Vagina (tissue), 2 donors: Measurements from ENCODE around the gene ARID1A. TPM values are rescaled to one million over a fixed set of nuclear protein-coding genes. Genes with fewer than 3 reads are reported as not detected.

Experiments used
- DNase-seq, 2 donors: peaks; one replicate each; pipeline ENCODE4 v3.0.0-alpha.2; 2017; ENCODE audit errors: extremely low spot score in 2 of 2
- H3K27ac ChIP-seq: fragments of 200-600 bp; sonication (generic); one replicate; pipeline ENCODE4 v1.5.1; 2019
- H3K27me3 ChIP-seq: fragments of 200-600 bp; sonication (generic); one replicate; pipeline ENCODE4 v1.5.1; 2019
- H3K36me3 ChIP-seq, 2 donors: fragments of 200-600 bp; sonication (generic); one replicate each; pipeline ENCODE4 v1.5.1; 2017 to 2019
- H3K4me1 ChIP-seq: fragments of 200-600 bp; sonication (generic); one replicate; pipeline ENCODE4 v1.5.1; 2019
- H3K4me3 ChIP-seq, 2 donors: fragments of 200-600 bp; sonication (generic); 1 replicate in 1 of 2; 2 replicates in 1 of 2; pipeline ENCODE4 v1.5.1; 2016 to 2019
- H3K9me3 ChIP-seq: fragments of 200-600 bp; sonication (generic); one replicate; pipeline ENCODE4 v1.5.1; 2019
- POLR2A ChIP-seq, 2 donors: fragments of 450-650 bp; IDR thresholded peaks; one replicate each; pipeline ENCODE4 v1.6.1; 2017; ENCODE audit warnings: antibody characterized with exemption in 2 of 2, mild to moderate bottlenecking in 2 of 2, moderate library complexity in 2 of 2
- POLR2AphosphoS5 ChIP-seq, 2 donors: sonication (generic); formaldehyde crosslinking; IDR thresholded peaks; one replicate each; pipeline ENCODE4 v1.9.0; 2017; ENCODE audit warnings: antibody characterized with exemption in 2 of 2, mild to moderate bottlenecking in 2 of 2, low read depth in 1 of 2; ENCODE audit not compliant: insufficient read depth in 1 of 2
- intact Hi-C: fragments of 100-400 bp; cut with DNase I; formaldehyde crosslinking; loops from one replicate; pipeline ENCODE4 v1.15.1; 2023
- total RNA-seq: library from RNA; depleted of rRNA; stranded (reverse); fragments of >200 nt; gene quantifications from one replicate; pipeline ENCODE4 v1.2.3, GENCODE V29; 2016
- TF ChIP-seq, protein P1 (sequence below), 3 experiments: fragments of 450-650 bp in 2 of 3; fragments of 200-600 bp in 1 of 3; sonication (generic) in 1 of 3; IDR thresholded peaks; one replicate each; pipeline ENCODE4 v1.5.1; 2017 to 2019; ENCODE audit warnings: antibody characterized with exemption in 3 of 3, mild to moderate bottlenecking in 2 of 3, moderate library complexity in 2 of 3

Gene ARID1A
- total RNA-seq, 1 donor from 2014 or later: 91.6 TPM

DNA sequence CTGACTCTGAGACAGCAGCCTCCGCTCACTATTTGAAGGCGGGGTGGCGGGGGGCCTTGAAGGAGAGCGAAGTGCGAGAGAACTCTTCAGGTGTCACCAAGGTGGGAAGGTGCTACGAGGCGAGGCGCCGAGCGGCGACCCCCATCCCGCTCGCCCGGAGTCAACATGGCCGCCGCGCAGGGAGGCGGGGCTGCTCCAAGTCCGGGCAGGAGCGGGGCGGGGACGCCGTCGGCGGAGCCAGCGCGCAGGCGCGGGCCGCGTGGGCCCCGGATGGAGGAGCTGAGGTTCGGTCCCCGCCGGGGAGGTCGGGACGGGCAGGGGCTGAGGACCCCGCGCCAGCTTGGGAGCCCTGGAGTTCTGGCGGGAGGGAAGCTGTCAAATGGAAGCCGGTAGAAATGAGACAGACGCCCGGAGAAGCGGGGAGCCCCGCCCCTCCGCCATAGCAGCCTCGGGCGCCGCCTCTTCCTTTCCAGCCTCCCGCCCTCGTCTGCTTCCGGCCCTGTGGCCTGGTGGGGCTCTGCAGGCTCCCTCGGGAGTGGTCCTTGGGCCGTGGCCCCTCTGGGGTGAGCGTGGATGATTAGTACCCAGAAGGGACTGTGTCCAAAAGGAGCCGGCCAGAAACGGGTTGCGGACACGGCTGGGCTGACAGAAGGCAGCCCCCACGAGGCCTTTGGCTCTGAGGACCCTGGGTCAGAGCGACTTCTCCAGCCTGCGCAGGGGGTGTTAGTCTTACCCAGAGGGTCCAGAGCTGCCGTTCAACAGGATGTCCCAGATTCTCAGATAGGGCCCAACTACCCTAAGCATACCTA, 92.1 kb downstream of the ARID1A start, which contains the start of gene PIGV:
PIGV (plus strand) TSS at position 245 of the 809 bp plus-strand sequence. CDS start 2,866 bp downstream, outside the sequence.
- H3K36me3 ChIP-seq: peaks cover 0 to under 1% of the 10 kb centered on the region in 2 donors
- peak within 1 kb of the TSS; percentile 97 for H3K27ac ChIP-seq
- no peaks in the 10 kb centered on the region for H3K27me3 ChIP-seq
- H3K9me3 ChIP-seq: no peaks in the 10 kb centered on the region
- peak within 1 kb of the TSS; percentile 60 to 62 for H3K4me3 ChIP-seq
- H3K4me1 ChIP-seq: peaks cover 49% of the 10 kb centered on the region
- no peak for DNase-seq
- intact Hi-C loops: loop anchor here (2.0 kb wide), 1 partner anchor 95 kb away; no protein-coding TSS in a partner anchor
- TF ChIP-seq, protein P1, sequence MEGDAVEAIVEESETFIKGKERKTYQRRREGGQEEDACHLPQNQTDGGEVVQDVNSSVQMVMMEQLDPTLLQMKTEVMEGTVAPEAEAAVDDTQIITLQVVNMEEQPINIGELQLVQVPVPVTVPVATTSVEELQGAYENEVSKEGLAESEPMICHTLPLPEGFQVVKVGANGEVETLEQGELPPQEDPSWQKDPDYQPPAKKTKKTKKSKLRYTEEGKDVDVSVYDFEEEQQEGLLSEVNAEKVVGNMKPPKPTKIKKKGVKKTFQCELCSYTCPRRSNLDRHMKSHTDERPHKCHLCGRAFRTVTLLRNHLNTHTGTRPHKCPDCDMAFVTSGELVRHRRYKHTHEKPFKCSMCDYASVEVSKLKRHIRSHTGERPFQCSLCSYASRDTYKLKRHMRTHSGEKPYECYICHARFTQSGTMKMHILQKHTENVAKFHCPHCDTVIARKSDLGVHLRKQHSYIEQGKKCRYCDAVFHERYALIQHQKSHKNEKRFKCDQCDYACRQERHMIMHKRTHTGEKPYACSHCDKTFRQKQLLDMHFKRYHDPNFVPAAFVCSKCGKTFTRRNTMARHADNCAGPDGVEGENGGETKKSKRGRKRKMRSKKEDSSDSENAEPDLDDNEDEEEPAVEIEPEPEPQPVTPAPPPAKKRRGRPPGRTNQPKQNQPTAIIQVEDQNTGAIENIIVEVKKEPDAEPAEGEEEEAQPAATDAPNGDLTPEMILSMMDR (IDR thresholded peaks at IDR 0.05): peak in 1 of 3 experiments; percentile 23
- TF ChIP-seq POLR2A (IDR thresholded peaks at IDR 0.05): peak in 1 of 2 donors; percentile 82
- TF ChIP-seq POLR2AphosphoS5 (IDR thresholded peaks at IDR 0.05; ENCODE audit: insufficient read depth in 1 of 2, low read depth in 1 of 2): peak in 1 of 2 donors; percentile 97

DNA sequence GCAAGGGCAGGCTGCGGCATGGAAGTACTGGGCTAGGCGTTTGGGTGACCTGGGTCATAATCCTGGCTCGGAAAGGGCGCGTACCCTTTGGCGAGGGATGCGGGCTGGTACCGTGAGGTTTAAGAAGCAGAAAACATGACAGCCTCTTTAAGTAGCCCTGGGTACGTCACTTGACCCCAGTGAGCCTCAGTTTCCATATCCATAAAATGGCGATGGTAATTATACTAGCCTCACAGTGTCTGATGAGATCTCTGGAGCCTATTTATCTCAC, 92.6 kb downstream of the ARID1A start:
- Histone ChIP-seq H3K9me3 (no peaks in the 10 kb centered on the region), H3K36me3 (no peaks in the 10 kb centered on the region), H3K4me1 (peaks cover 44% of the 10 kb centered on the region), H3K27me3 (no peaks in the 10 kb centered on the region), H3K4me3 (peak overlapping the region; percentile 60 to 62), H3K27ac (peak overlapping the region; percentile 97)
- intact Hi-C loops: no loop called here
- no peak for DNase-seq
- no peak for TF ChIP-seq POLR2A (IDR thresholded peaks at IDR 0.05)
- no peak for TF ChIP-seq POLR2AphosphoS5 (IDR thresholded peaks at IDR 0.05; ENCODE audit: insufficient read depth in 1 of 2, low read depth in 1 of 2)
- TF ChIP-seq, protein P1 (IDR thresholded peaks at IDR 0.05): no peak

DNA sequence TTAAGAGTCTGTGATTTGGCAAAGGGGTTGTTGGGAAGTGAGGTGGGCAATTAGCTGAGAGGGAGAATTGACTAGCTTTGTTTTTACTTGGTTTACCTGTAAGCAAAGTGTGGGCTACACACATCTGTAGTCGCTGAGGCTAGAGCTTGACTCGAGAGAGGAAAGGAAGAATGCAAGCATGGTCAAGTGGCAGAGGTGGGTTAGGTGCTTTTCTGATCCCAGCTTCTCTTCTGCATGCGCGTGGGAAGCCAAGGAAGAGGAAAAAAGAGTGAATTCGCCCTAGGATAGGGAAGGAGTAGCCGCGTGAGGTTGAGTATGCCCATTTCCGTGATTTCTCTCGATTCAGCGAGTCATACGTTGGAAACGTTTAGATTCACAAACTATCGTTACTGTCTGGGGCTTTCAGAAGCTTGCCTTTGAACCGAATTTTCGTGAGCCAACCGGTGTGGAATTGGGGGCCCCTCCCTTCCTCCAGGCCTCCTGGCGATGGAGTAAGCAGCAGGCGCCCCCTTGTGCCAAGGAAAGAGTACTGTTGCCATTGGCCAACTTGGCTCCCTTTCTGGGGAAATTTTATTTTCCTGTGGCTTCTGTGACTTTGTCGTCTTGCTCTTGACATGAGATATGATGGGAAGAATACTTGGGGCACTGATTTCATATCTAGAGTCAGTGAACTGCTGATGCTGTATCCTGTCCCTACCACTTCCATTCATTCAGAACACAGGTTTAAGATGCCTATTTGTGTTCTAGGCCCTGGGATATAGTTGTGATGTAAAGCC, 93.2 kb downstream of the ARID1A start:
- intact Hi-C loops: no loop called here
- H3K4me1 ChIP-seq: peaks cover 38% of the 10 kb centered on the region
- TF ChIP-seq POLR2A (IDR thresholded peaks at IDR 0.05) (no peak), POLR2AphosphoS5 (IDR thresholded peaks at IDR 0.05; ENCODE audit: insufficient read depth in 1 of 2, low read depth in 1 of 2) (peak; percentile 40 to 91)
- TF ChIP-seq, protein P1 (IDR thresholded peaks at IDR 0.05): peak; percentile 91 to 98 (median 93)
- H3K27me3 ChIP-seq: no peaks in the 10 kb centered on the region
- peak overlapping the region; percentile 97 for H3K27ac ChIP-seq
- H3K4me3 ChIP-seq: peak overlapping the region; percentile 60 to 62
- no peak for DNase-seq
- no peaks in the 10 kb centered on the region for H3K9me3 ChIP-seq
- H3K36me3 ChIP-seq: peaks cover 0 to 1% of the 10 kb centered on the region in 2 donors

DNA sequence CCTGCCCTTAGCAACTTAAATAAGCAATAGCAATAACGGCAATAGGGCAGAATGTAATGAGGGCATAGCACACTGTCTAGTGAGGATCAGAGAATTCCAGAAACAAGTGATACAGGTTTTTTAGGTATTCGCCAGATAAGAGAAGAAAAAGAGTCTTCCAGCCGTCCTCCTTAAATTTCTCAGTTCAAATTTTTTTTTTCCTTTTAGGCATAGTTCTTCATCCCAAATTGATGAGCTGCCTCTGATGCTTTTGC, 93.7 kb downstream of the ARID1A start:
- intact Hi-C loops: no loop called here
- Histone ChIP-seq H3K27ac (no peak overlapping the region), H3K27me3 (no peaks in the 10 kb centered on the region), H3K4me3 (no peak overlapping the region), H3K4me1 (peaks cover 33% of the 10 kb centered on the region), H3K36me3 (peaks cover 0 to 6% of the 10 kb centered on the region in 2 donors), H3K9me3 (no peaks in the 10 kb centered on the region)
- TF ChIP-seq POLR2A (IDR thresholded peaks at IDR 0.05) (no peak), POLR2AphosphoS5 (IDR thresholded peaks at IDR 0.05; ENCODE audit: insufficient read depth in 1 of 2, low read depth in 1 of 2) (no peak)
- TF ChIP-seq, protein P1 (IDR thresholded peaks at IDR 0.05): no peak
- DNase-seq: no peak
